HUDEP-2 (cell line): ENCODE data around the gene PLAGL2.

Source experiments
- DNase-seq, 76 experiments: peaks; one replicate each; lab custom pipeline; 2025; ENCODE audit not compliant: unreplicated experiment in 76 of 76; lab: John Stamatoyannopoulos, UW

PLAGL2 gene

DNA sequence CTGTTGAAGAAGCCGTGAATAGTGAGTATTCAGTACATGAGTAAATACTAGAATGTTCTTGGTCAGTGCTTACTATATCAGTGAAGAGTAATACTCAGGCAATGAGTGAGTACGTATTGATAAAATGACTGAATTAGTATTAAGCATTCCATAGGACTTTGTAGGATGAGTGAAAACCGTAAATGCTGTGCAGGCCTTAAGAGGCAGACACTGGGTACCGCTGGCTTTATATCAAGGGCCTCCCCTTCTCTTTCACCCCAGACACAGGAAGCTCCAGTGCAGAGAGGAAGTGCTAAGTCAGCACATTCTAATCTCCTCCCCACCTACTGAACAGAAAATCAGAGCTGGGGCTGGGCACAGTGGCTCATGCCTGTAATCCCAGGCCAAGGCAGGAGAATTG, 24.3 kb upstream of the PLAGL2 start:
- DNase-seq = no peak

- DNase-seq = no peak
Measured at GRCh38 chr20:32231245-32231644, 23.7 kb upstream of the PLAGL2 start.

- no peak for DNase-seq
Measured at GRCh38 chr20:32230707-32231106, 23.2 kb upstream of the PLAGL2 start.

DNA sequence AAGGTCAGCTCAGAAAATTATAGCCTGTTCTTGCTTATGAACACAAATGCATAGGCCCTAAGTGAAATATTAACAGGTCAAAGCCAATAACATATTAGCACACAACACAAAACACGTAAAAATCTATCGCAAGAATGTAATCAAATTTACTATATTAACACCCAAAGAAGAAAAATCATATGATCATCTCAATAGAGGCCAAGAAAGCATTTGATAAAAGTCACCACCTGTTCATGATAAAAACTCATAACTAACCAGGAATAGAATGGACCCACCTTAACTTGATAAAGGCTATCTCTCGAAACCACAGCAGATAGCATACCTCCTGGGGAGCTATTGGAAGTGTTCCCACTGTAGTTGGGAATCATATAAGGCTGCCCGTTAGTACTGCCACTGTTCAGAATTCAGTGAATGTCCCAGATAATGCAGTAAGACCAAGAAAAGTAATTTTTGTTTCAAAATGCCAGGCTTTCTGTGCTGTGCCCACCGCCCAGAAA, 21.8 kb upstream of the PLAGL2 start:
- peak in 3 of 76 experiments; percentile 10 to 31 (median 15) for DNase-seq

- no peak for DNase-seq
Measured at GRCh38 chr20:32227744-32228688, 20.5 kb upstream of the PLAGL2 start.

DNA sequence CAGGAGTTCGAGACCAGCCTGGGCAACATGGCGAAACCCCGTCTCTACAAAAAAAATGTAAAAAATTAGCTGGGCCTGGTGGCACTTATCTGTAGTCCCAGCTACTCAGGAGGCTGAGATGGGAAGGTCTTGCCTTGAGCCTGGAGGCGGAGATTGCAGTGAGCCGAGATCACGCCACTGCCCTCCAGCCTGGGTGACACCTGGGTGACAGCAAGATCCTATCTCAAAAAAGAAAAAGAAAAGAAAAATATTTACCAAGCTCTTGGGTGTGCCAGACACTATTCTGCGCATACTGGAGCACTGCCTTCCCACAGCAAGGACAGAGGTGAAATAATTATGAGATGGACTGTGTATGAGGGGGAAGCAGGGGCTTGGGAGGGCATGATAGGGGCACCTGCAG, 19.8 kb upstream of the PLAGL2 start:
- peak in 39 of 76 experiments; percentile 4 to 66 (median 30) for DNase-seq

DNA sequence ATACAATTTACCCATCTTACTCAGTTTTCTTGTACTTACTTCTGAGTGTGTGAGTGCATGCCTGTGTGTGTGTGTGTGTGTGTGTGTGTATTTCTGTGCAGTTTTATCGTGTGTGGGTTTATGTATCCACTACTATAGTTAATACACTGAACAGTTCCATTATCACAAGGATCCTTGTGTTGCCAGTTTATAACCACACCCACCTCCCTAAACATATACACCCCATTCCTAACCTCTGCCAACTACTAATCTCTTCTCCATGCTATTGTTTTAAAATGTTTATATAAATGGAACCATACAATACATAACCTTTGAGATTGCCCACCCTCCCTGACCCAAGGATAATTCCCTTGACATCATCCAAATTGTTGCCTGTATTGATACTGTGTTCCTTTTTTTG, 18.8 kb upstream of the PLAGL2 start:
- peak in 47 of 76 experiments; percentile 4 to 68 (median 23) for DNase-seq

DNA sequence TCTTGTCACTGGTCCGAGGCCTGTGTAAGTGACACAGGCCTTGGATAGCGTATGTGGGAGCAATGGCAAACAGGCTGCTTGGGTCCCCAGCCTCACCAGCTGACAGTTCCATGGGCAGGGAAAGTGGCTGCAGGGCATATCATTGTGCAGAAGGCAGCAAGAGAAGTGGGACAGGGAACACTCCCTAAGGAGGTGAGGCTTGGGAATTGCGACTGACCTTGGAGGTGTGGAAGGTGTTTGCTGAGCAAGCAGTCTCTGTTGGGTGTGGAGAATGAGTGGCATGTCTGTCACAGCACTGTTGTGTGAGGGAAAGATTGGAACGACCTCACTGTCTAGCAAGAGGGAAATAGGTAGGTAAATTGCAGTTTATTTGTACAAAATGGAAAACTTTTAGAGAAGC, 16.9 kb upstream of the PLAGL2 start:
- DNase-seq = no peak

DNA sequence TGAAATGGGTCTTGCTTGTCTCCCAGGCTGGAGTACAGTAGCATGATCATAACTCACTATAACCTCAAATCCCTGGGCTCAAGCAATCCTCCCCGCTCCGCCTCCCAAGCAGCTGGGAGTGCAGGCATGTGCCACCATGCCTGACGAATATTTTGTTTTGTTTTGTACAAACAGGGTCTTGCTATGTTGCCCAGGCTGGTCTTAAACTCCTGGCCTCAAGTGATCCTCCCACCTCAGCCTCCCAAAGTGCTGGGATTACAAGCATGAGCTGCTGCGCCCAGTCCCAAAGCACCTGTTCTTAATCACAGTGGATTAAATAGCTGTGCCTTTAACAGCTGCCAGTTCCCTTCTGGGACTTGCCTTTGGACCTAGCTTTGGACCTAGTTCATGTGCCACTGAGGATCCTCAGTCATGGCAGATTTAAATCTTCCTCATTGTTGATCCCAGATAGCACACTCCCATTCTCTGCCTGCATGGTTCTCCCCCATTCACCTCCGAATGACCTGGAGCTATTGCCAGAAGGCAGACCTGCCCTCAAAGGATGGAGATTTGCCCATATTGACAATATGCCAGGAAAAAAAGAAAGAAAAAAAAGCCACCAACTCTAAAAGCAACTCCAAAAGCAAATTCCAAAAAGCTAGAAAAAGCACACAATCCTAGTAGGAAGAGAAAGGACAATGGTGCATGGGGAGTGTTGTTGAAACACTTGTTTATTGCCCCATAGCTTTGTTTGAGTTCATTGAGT, 10.8 kb upstream of the PLAGL2 start:
- no peak for DNase-seq

- DNase-seq = no peak
Measured at GRCh38 chr20:32216179-32217142, 8.9 kb upstream of the PLAGL2 start.

DNA sequence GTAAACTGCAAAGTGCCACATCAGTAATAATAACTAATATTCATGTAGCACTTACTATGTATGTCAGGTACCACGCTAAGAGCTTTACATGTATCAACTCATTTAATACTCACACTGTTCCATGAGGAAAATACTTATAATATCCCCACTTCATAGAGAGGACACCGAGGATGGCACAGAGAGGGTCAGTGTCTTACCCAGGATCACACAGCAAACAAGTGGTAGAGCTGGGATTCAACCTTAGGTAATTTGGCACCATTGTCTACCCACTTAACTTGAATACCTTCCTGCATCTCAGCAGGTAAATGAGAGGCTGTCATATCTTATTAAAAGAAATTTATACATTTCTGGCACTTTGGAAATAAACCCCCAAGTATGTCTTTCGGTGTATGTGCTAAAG, 8.2 kb upstream of the PLAGL2 start:
- no peak for DNase-seq

DNA sequence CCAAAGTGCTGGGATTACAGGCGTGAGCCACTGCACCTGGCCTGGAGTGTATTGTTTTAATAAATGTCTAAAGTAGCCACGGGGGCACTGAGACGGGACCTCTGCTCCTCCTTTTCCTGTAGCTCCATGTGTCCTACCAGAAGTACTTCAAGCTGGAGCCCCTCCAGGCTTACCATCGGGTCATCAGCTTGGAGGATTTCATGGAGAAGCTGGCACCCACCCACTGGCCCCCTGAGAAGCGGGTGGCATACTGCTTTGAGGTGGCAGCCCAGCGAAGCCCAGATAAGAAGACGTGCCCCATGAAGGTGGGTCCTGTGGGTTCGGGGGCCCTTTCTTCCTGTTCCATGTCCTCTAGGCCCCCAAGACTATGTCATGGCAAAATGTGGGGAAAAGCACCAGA, 7.6 kb upstream of the PLAGL2 start:
- no peak for DNase-seq

DNA sequence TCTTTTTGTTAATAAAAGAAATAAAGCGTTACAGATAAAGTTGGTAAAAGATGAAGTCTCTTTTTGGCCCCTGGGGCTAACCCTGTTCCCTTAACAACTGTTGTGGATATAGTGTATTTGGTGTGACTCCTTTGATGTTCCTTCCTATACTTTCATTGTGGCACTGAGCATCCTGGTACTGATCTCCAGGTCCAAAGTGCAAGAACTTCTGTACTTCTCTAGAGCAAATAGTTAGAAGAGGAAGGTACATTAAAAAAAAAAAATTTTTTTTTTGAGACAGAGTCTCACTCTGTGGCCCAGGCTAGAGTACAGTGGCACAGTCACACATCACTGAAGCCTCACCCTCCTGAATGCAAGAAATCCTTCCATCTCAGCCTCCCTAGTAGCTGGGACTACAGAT, 6.3 kb upstream of the PLAGL2 start:
- DNase-seq = no peak

GRCh38 chr20:32209850-32210605, 2.5 kb upstream of the PLAGL2 start:
- no peak for DNase-seq

DNA sequence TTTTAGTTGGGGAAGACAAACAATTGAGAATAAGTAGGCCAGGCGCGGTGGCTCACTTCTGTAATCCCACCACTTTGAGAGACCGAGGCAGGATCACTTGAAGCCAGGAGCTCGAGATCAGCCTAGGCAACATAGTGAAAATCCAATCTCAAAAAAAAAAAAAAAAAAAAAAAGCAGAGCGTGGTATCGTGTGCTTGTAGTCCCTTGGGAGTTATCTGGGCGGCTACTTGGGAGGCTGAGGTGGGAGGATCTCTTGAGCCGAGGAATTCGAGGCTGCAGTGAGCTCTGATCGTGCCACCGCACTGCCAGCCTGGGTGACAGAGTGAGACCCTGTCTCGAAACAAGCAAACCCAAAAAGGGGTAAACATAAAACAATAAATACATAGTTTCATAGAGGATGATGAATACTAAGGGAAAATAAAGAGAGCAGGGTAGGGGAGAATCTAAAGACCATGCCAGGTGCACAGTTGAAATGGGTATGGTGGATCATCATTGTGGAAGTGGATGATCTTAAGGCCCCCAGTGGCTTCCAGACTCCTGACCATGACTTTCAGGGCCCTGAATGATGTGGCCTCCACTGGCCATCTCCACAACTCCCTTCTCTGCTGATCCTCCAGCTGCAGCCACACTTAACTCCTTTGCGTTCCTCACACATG, 1.1 kb upstream of the PLAGL2 start:
- no peak for DNase-seq

DNA sequence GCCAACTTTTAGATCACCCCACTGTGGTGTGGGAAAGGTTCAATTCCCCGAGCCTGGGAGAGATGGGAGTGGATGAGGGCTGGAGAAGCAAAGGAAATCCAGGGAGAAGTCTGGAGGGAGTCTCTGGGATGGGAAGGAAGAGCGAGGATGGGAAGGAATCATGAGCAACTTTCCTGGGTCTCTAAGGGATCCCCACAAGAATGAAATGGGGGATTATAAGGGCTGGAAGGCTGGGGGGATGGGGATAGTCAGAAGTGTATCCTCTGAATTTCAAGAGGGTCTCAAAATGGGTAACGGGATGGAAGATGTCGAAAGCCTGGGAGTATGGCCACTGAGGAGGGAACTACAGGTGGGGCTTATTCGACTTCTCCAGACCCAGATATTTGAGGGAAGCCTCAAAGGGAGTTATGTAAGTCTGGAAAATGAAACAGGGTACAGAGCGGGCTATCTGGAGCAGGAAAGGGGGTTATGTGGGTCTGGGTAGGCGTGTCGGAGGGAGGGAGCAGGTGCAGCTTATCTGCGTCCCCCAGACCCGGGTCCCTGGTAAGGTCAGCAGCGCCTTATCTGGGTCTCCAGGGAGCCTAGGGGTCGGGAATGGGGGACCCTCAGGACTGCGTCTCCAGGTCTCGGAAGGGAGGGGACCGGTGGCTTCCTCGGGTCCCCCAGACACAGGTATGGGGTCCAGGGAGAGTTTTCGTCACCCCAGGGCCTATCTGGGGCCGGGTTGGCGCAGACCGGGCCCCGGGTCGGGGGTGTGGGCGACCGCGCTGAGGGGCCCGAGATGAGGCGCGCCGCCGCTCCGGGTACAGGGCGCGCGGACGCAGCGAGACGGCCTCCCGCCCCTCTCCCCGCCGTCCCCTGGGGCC, 550 bp downstream of the PLAGL2 start:
- peak in 36 of 76 experiments; percentile 3 to 63 (median 26) for DNase-seq

DNA sequence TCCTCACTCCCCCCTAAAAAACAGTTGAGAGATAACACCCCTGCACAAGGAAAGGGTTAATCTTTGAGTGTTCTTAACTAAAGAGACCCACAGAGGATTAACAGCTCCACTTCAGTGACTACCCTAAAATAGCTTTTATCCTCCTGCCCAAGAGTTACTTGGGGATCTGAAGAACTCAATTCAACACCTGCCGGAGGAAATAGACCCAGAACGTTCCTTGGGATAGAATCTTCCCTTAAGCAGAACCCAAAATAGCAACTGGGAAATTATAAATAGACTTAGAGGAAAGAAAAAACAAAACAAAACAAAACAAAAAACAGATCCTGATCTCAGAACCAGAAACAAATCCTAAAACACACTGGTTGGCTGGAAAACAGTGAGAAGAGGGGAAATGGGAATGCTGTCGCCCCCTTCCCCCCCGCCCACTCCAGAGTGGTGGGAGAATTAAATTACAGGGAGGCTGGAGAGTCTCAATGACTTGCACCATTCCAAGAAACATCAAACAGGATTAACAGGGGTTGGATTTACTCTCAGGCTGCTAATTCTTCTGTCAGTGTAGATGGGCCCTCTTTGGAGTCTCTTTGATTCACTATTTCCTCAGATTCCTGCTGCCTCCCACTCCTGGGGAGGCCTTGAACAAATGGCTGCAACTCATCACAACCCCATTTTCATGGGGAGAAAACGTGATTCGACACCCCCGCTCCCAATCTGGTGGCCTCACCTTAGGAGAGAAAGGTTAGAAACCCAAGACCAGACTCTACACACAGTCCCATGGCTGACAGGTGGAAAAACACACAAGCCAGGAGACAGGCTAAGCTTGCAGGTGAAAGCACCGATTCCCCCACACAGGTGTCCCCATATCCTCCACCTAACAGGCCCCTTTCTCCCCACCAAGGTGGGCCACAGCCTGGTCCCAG, 1.4 kb downstream of the PLAGL2 start:
- peak in 1 of 76 experiments; percentile 10 for DNase-seq
